Measurements from ENCODE around the gene SPSB3. TPM values are rescaled to one million over a fixed set of nuclear protein-coding genes. Genes with fewer than 3 reads are reported as not detected.

SPSB3 gene
- total and polyA plus RNA-seq, 2 of the 13 experiments (the other 11 are each of a cell fraction or from before 2014, with no cell fraction given), result 13.2 to 21.9 TPM

- TF ChIP-seq ZGPAT (CRISPR knock-in tag; IDR thresholded peaks at IDR 0.05), result peak; percentile 26; the same call in 1 of the 2 replicates
Measured at GRCh38 chr16:1830213-1830612, 47.8 kb upstream of the SPSB3 start (continued).

DNA sequence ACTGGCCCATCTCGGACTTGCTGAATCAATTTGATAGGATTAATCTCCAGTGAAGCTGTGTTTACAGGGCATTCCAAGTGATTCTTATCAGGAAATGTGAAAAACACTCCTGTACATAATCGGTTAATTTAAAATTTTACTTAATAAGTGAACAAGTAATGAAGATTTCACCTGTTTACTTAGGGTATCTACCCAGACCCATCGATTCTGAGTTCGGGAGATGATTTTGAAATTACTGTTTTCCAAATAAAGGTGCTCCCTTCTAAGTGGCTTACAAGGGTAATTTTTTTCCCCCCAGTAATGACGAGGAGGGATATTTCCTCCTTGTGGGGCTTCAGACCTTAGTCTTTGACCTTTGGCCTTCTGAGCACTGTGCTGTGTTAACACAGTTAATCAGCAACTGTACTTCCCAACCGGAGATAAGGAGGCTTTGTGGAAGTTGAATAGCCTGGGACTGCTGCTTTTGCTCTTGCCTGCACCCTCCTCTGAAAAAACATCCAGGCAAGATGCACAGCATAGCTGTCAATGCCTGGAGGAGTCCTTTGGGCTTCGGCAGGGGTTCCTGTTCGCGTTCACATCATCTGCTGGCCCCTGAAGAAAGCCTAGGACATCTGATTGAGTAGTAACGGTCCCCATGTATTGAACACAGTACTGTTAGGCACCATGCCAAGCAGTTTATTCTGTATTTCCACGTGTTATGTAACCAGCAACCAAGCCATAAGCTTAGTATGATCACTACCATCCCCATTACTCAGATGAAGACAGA is 46.5 kb upstream of the SPSB3 start:
- POLR2A ChIA-PET, result interaction anchor here (0.9 to 5.7 kb wide), 8 partner anchors 16 to 156 kb away, joined by 3 to 49 read pairs (median 4); partner anchors contain the start of genes NUBP2, RPS2 and SPSB3
- peak; percentile 10; the same call in 2 of the 3 replicates for ATAC-seq
- peak; percentile 90 for DNase-seq (ENCODE audit: low spot score)
- peak overlapping the region; percentile 98 for H3K4me2 ChIP-seq (ENCODE audit: low read depth, low read length)
- BruUV-seq (replicated peaks), result no TSS peak
- H3K4me3 ChIP-seq (replicated peaks in 1 of 3; ENCODE audit: insufficient read depth in 1 of 3, low read depth in 2 of 3, low read length in 3 of 3), result peak overlapping the region; percentile 72 to 97 (median 92)
- H3K9ac ChIP-seq (ENCODE audit: insufficient read depth, low read depth, low read length), result peak overlapping the region; percentile 84
- H3K9me3 ChIP-seq (ENCODE audit: low read length), result no peaks in the 10 kb centered on the region
- H3K36me3 ChIP-seq (replicated peaks in 1 of 2; ENCODE audit: control insufficient read depth in 1 of 2, insufficient read depth in 2 of 2, low read length in 2 of 2), result peaks cover 0 to 1% of the 10 kb centered on the region in 2 experiments; a peak in 2 of 5 replicates
- no peak overlapping the region for H2AFZ ChIP-seq (ENCODE audit: low read length)
- CTCF ChIA-PET (ENCODE audit: low intra/inter-chr PET ratio, low total read pairs), result no interaction called here
- peaks cover 5% of the 10 kb centered on the region; the same call in 1 of the 2 replicates for H4K20me1 ChIP-seq (ENCODE audit: insufficient read depth, low read length)
- peak; percentile 96 for FAIRE-seq
- WGBS (ENCODE audit: low lambda C conversion rate), result under 1% methylated on average over 10 of the region's 11 CpGs
- peaks cover 65% of the 10 kb centered on the region for H3K79me2 ChIP-seq (ENCODE audit: insufficient read depth, low read length)
- in situ Hi-C loops (cut with HindIII; ENCODE audit: extremely low pct_ligation_motif_present, low pct_unique_long_range_greater_than_20kb) (no loop called here), intact Hi-C loops (cut with micrococcal nuclease; ENCODE audit: unreplicated experiment) (loop anchor here (5.0 kb wide), 1 partner anchor 47 kb away; the partner anchor contains the start of genes NUBP2 and SPSB3)
- peak overlapping the region; percentile 93 for H3K27ac ChIP-seq (ENCODE audit: extremely low read length, insufficient read depth, low read length)
- H3K4me1 ChIP-seq (ENCODE audit: insufficient read depth, low read length), result peaks cover 68% of the 10 kb centered on the region
- no peaks in the 10 kb centered on the region; a peak in 1 of 5 replicates for H3K27me3 ChIP-seq (ENCODE audit: control insufficient read depth in 1 of 2, insufficient read depth in 2 of 2, low read length in 2 of 2)
- TF ChIP-seq FOSL2 (CRISPR knock-in tag; IDR thresholded peaks at IDR 0.05) (peak; percentile 57), HBP1 (CRISPR knock-in tag; IDR thresholded peaks at IDR 0.05; ENCODE audit: low read depth) (peak; percentile 64; the same call in 1 of the 2 replicates), GLI4 (CRISPR knock-in tag; IDR thresholded peaks at IDR 0.05; ENCODE audit: borderline replicate concordance) (no peak), ZNF761 (CRISPR knock-in tag; conservative IDR thresholded peaks at IDR 0.05) (no peak), NR2C2 (CRISPR knock-in tag; IDR thresholded peaks at IDR 0.05; ENCODE audit: borderline replicate concordance) (peak; percentile 85), RXRA (CRISPR knock-in tag; IDR thresholded peaks at IDR 0.05) (peak; percentile 74; the same call in 1 of the 2 replicates), RBM22 (optimal IDR thresholded peaks at IDR 0.05; ENCODE audit: low read length) (peak; percentile 88), SRY (CRISPR knock-in tag; IDR thresholded peaks at IDR 0.05) (no peak; the same call in 1 of the 2 replicates), HNF4G (IDR thresholded peaks at IDR 0.05; ENCODE audit: borderline replicate concordance, low read depth, low read length) (peak; percentile 95), HNF4G (CRISPR knock-in tag; IDR thresholded peaks at IDR 0.05; ENCODE audit: borderline replicate concordance, low read depth) (peak; percentile 77; the same call in 1 of the 2 replicates), SALL1 (CRISPR knock-in tag; IDR thresholded peaks at IDR 0.05) (peak; percentile 80), ZNF460 (CRISPR knock-in tag; IDR thresholded peaks at IDR 0.05; ENCODE audit: borderline replicate concordance) (no peak), TARDBP (CRISPR knock-in tag; IDR thresholded peaks at IDR 0.05) (peak; percentile 93), ZBTB20 (CRISPR knock-in tag; IDR thresholded peaks at IDR 0.05; ENCODE audit: borderline replicate concordance, low read depth) (peak; percentile 78), ZNF605 (CRISPR knock-in tag; IDR thresholded peaks at IDR 0.05) (peak; percentile 65)
- TF ChIP-seq, protein P1, sequence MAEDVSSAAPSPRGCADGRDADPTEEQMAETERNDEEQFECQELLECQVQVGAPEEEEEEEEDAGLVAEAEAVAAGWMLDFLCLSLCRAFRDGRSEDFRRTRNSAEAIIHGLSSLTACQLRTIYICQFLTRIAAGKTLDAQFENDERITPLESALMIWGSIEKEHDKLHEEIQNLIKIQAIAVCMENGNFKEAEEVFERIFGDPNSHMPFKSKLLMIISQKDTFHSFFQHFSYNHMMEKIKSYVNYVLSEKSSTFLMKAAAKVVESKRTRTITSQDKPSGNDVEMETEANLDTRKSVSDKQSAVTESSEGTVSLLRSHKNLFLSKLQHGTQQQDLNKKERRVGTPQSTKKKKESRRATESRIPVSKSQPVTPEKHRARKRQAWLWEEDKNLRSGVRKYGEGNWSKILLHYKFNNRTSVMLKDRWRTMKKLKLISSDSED (CRISPR knock-in tag; IDR thresholded peaks at IDR 0.05), result no peak

Data from HepG2 (cell line).